ENCODE data around the gene AHNAK.

Gene AHNAK

GRCh38 chr11:62468577-62468976 is 78.0 kb downstream of the AHNAK start:
- no peaks in the 10 kb centered on the region for H3K9me3 Mint-ChIP-seq
- H3K27me3 Mint-ChIP-seq (ENCODE audit: low read depth, poor library complexity): peaks cover 6% of the 10 kb centered on the region
- H3K36me3 Mint-ChIP-seq (ENCODE audit: low read depth): no peaks in the 10 kb centered on the region
- no peak overlapping the region for H3K4me3 Mint-ChIP-seq
- H3K27ac Mint-ChIP-seq: no peak overlapping the region
- no peak for DNase-seq
- peaks cover 19% of the 10 kb centered on the region for H3K4me1 Mint-ChIP-seq
- TF ChIP-seq, protein P1, sequence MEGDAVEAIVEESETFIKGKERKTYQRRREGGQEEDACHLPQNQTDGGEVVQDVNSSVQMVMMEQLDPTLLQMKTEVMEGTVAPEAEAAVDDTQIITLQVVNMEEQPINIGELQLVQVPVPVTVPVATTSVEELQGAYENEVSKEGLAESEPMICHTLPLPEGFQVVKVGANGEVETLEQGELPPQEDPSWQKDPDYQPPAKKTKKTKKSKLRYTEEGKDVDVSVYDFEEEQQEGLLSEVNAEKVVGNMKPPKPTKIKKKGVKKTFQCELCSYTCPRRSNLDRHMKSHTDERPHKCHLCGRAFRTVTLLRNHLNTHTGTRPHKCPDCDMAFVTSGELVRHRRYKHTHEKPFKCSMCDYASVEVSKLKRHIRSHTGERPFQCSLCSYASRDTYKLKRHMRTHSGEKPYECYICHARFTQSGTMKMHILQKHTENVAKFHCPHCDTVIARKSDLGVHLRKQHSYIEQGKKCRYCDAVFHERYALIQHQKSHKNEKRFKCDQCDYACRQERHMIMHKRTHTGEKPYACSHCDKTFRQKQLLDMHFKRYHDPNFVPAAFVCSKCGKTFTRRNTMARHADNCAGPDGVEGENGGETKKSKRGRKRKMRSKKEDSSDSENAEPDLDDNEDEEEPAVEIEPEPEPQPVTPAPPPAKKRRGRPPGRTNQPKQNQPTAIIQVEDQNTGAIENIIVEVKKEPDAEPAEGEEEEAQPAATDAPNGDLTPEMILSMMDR (IDR thresholded peaks at IDR 0.05): no peak

- Mint-ChIP-seq H3K4me3 (no peak overlapping the region), H3K4me1 (peaks cover 22% of the 10 kb centered on the region), H3K36me3 (ENCODE audit: low read depth) (no peaks in the 10 kb centered on the region), H3K9me3 (no peaks in the 10 kb centered on the region), H3K27me3 (ENCODE audit: low read depth, poor library complexity) (peaks cover 6% of the 10 kb centered on the region), H3K27ac (no peak overlapping the region)
- TF ChIP-seq, protein P1 (IDR thresholded peaks at IDR 0.05): no peak
- DNase-seq: no peak
Observed at GRCh38 chr11:62466444-62466843, 80.2 kb downstream of the AHNAK start.

DNA sequence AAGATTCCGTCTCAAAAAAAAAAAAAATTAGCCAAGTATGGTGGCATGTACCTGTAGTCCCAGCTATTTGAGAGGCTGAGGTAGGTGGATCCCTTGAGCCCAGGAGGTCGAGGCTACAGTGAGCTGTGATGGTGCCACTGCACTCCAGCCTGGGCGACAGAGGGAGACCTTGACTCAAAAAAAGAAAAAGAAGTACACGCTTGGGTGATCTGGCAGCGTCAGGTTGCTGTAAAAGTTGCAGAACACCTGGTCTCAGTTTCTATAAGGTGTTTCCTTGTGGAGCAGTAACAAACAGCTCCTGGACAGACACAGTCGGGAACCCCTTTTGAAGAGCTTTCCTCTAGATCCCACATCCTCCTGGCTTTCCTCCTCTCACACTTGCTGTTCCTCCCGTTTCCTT is 82.0 kb downstream of the AHNAK start:
- peaks cover 6% of the 10 kb centered on the region for H3K27me3 Mint-ChIP-seq (ENCODE audit: low read depth, poor library complexity)
- H3K27ac Mint-ChIP-seq: no peak overlapping the region
- no peak overlapping the region for H3K4me3 Mint-ChIP-seq
- H3K9me3 Mint-ChIP-seq: no peaks in the 10 kb centered on the region
- H3K4me1 Mint-ChIP-seq: peaks cover 28% of the 10 kb centered on the region
- TF ChIP-seq, protein P1 (IDR thresholded peaks at IDR 0.05): no peak
- no peaks in the 10 kb centered on the region for H3K36me3 Mint-ChIP-seq (ENCODE audit: low read depth)
- no peak for DNase-seq

- TF ChIP-seq, protein P1 (IDR thresholded peaks at IDR 0.05): no peak
- DNase-seq: no peak
- H3K36me3 Mint-ChIP-seq (ENCODE audit: low read depth): no peaks in the 10 kb centered on the region
Observed at GRCh38 chr11:62463121-62463542, 83.5 kb downstream of the AHNAK start.

DNA sequence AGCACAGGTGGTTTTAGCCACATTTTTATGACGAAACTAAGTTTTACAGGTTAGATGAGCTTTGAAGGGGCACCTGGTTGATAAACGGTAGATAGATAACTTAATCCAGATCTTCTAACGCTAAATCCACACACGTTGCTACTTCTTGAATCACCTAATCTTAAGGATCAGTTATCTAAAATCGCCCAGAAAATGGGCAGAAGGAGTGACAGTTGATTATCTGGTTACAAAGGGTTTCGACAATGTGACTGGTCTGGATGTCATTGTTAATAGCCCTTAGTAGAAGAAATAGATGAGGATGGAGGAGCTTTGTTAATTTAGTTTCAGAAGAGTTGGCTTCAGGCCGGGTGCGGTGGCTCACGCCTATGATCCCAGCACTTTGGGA is 84.1 kb downstream of the AHNAK start:
- DNase-seq: no peak

More at GRCh38 chr11:62463121-62463542, 83.5 kb downstream of the AHNAK start:
- Mint-ChIP-seq H3K4me1 (peaks cover 28% of the 10 kb centered on the region), H3K9me3 (no peaks in the 10 kb centered on the region), H3K27me3 (ENCODE audit: low read depth, poor library complexity) (peaks cover 6% of the 10 kb centered on the region), H3K4me3 (no peak overlapping the region), H3K27ac (no peak overlapping the region)

More for the DNA sequence above, 84.1 kb downstream of the AHNAK start:
- Mint-ChIP-seq H3K36me3 (ENCODE audit: low read depth) (no peaks in the 10 kb centered on the region), H3K27me3 (ENCODE audit: low read depth, poor library complexity) (peaks cover 6% of the 10 kb centered on the region), H3K4me3 (no peak overlapping the region), H3K9me3 (no peaks in the 10 kb centered on the region), H3K27ac (no peak overlapping the region), H3K4me1 (peaks cover 24% of the 10 kb centered on the region)
- TF ChIP-seq, protein P1 (IDR thresholded peaks at IDR 0.05): no peak

All from nephron progenitor cell (in vitro differentiated cells).